ENCODE results near the gene PSMB2.

The PSMB2 gene

GRCh38 chr1:35642471-35642955 lies 1.2 kb upstream of the PSMB2 start:
- DNase-seq (ENCODE audit: low read depth) = no peak

- no peak for DNase-seq (ENCODE audit: low read depth)
Measured at GRCh38 chr1:35640380-35641232, 720 bp downstream of the PSMB2 start.

- no peak for DNase-seq (ENCODE audit: low read depth)
Measured at GRCh38 chr1:35637401-35637809, 3.9 kb downstream of the PSMB2 start.

GRCh38 chr1:35633547-35633946 lies 7.8 kb downstream of the PSMB2 start:
- no peak for DNase-seq (ENCODE audit: low read depth)

- no peak for DNase-seq (ENCODE audit: low read depth)
Measured at GRCh38 chr1:35631396-35631795, 9.9 kb downstream of the PSMB2 start.

DNA sequence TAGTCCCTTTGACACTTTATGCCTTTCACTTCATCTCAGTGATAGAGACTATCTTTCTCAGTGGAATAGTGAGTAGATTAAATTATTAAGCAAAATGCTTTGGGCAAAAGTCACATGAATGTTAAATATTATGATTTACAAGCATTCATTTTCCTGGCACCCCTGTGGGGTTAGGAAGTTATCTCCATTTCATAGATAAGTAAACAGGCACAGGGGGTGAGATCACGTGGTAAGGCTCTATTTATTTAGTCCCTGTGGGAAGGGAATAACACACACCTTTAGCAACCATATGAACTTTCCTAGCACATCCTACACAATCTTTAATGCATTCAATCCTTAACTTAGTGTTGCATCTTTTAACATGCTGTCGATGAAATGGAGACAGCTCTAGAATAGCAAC lies 12.3 kb downstream of the PSMB2 start:
- DNase-seq (ENCODE audit: low read depth) = no peak

DNA sequence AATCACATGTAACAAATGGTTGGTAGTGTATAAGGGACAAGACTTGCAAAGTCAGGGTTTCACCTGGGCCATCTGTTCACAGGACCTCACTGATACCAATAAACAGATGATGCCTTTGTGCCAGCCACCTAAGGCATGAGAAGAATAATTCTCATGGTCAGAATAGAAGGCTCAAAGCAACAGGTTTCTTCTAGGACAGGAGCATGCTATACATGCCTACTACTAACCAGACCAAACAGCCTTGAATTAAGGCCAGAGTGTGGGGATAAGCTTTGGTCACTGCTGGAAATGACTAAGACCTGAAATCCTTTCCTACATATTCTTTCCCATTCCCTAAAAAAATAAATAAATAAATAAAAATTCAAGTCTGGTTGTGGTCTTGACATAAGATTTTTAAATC lies 17.5 kb downstream of the PSMB2 start:
- DNase-seq (ENCODE audit: low read depth) = no peak

GRCh38 chr1:35622510-35623178 lies 18.7 kb downstream of the PSMB2 start:
- no peak for DNase-seq (ENCODE audit: low read depth)

DNA sequence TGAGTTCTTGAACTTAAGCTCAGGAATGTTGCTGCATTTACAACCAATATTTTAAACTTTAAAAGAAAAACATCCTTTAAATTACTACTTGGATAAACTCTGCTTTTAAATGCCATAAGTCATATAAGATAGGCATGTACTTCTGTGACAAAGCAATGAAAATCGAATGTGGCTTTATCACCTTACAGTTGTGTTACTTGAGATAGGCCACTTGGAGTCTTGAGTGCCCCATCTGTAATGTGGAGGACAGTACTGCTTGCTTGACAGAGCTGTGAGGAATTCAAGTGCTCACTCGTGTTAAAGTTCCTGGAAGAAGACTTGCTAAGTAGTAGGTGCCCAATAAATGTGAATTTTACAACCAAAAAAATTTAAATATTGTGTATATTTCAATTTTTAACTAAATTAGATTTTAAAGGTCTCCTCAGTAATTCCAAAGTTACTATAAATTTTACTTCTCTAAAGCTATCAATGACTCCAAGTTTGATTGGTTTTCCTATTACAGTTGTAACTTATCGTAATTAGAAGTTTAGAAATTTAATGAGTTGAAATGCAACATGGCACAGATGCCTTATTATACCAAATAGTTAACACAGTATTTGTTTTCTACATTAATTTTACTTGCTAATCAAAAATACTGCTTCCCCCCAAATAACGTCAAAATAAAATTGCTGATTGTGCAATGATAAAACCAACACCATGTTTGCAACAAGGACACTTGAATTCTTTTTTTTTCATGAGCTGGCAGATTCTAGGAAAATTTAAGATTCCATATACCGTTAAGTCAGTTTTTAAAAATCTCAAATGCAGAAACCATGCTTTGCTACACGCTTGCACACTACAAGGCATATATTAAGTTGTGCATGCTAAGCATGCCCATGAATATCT lies 21.8 kb downstream of the PSMB2 start:
- no peak for DNase-seq (ENCODE audit: low read depth)

- no peak for DNase-seq (ENCODE audit: low read depth)
Measured at GRCh38 chr1:35615440-35615839, 25.9 kb downstream of the PSMB2 start.

- DNase-seq (ENCODE audit: low read depth) = no peak
Measured at GRCh38 chr1:35611655-35612054, 29.7 kb downstream of the PSMB2 start.

GRCh38 chr1:35605867-35606182 lies 35.5 kb downstream of the PSMB2 start:
- peak; percentile 18 for DNase-seq (ENCODE audit: low read depth)

DNA sequence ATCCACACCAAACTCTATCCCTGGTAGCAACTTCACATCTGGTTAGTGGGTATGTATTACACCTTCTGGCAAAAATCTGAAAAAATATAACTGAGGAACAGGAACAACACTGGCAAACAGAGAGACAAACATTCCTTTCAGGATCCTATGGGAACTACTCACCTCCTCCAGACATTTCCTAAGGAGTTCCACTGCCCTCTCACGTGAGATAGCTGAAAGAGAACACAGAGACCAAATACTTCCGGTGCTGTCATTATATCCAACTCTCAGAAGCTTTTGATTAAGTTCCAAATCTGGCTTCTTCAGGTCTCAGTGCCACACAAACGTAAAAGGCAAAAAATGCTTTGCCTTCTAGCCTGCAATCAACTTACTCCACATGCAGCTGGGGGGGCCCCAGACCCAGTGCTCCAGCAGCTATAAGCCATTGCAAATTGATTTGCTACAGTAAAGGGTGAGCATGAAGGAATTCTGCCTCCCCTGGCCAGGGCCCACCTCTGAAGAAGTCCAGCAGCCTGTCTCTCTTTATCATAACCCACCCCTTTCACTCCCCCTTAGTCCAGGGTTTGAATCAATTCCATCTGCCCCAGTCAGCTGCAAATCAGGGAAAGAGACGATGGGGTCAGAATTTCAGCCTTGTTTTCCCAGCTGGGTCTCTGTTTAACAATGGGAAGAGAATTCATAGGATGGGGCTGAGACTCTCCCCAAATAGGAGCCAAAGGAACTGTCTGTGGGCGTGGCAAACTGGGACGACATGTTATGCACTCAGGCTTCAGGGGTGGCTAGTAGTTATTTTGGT lies 36.1 kb downstream of the PSMB2 start:
- DNase-seq (ENCODE audit: low read depth) = no peak

- DNase-seq (ENCODE audit: low read depth) = no peak
Measured at GRCh38 chr1:35603941-35604340, 37.4 kb downstream of the PSMB2 start.

DNA sequence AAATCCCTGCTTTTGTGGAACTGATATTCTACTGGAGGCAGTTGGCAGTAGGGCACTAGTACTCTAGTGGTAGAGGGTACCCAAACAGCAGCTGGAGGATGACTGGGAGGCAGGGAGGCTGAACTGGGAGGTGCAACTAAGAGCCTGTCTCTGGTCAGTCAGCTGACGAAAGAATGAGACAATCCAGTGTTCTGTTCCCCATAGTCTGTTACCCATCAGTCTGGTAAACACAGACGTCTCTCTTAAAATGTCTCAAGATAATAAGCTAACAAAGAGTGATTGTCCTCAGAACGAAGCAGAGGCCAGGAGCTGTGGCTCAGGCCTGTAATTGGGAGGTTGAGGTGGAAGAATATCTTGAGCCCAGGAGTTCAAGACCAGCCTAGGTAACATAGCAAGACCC lies 37.9 kb downstream of the PSMB2 start:
- no peak for DNase-seq (ENCODE audit: low read depth)

GRCh38 chr1:35600593-35600992 lies 40.7 kb downstream of the PSMB2 start:
- DNase-seq (ENCODE audit: low read depth) = no peak

DNA sequence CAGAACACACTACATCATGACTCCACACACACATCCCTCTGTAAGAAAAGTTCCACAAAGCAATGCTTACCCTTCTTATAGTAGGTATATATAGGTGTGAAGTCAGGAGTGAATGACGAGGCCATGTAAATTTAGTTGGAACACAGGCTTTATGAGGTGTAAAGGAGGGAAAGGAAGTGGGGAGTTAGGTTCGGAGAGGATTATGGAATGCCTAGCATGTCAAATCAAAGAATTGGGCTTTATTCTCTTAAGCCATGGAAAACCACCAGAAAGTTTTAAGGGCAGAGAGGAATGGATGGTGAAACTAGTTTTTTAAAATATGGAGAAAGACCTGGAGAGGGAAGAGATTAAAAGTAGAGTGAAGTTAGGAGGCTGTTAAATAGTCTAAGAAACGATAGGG lies 41.9 kb downstream of the PSMB2 start:
- no peak for DNase-seq (ENCODE audit: low read depth)

DNA sequence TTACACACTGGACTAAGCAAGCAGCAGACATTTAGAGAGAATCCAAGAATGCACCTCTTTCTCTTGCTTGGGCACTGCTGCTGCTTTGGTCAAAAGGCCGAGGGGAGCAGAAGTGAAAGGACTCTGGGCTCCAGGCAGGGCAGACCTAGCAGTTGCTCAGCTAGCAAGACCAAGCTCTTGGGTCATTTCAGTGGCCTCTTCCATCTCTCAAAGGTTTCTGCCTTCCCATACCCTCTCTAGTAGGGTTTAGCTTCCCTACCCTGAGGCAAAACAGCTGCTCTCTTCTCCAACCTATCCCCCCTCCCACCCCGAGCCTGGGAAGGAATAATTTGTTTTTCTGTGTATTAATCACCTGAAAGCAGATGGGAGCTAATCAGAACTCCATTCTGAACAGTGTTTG lies 42.4 kb downstream of the PSMB2 start:
- DNase-seq (ENCODE audit: low read depth) = no peak

- no peak for DNase-seq (ENCODE audit: low read depth)
Measured at GRCh38 chr1:35597870-35598269, 43.5 kb downstream of the PSMB2 start.

DNA sequence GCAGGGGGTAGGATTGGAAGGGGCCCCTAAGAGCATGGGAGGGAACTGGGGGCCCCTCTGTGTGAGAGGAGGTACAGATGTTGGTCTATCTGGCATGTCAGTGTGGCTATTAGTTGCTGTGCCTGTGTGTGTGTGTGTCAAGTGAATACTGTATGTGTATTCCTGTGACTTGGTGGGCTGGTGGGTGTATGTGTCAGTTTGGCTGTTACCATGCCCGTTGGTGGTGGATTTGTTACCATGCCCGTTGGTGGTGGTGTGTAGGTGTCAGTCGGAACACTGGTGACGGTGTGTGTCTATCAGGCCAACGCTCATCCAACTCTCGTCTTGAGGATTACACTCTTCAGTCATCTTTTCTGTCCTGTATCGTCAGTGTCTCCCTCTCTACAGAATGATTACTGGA lies 45.6 kb downstream of the PSMB2 start:
- no peak for DNase-seq (ENCODE audit: low read depth)

- no peak for DNase-seq (ENCODE audit: low read depth)
Measured at GRCh38 chr1:35594005-35594760, 47.1 kb downstream of the PSMB2 start.
